Gastrocnemius medialis (tissue), 4 donors: Measurements from ENCODE around the gene SVOP. TPM values are rescaled to one million over a fixed set of nuclear protein-coding genes. Genes with fewer than 3 reads are reported as not detected.

Source experiments
- ATAC-seq, 2 donors: fragments of 150-250 bp; one replicate each; pipeline ENCODE4 v1.9.1; 2016
- DNase-seq, 2 donors: peaks; one replicate each; pipeline ENCODE4 v3.0.0-alpha.2; 2019
- H3K27ac ChIP-seq, 4 donors: fragments of 200-600 bp; sonication (generic); 1 replicate in 1 of 4; 2 replicates in 3 of 4; pipeline ENCODE4 v1.5.1; 2016 to 2018; ENCODE audit warnings: mild to moderate bottlenecking in 2 of 4, moderate library complexity in 1 of 4
- H3K27me3 ChIP-seq, 3 donors: fragments of 200-600 bp; sonication (generic) in 2 of 3; 1 replicate in 1 of 3; 2 replicates in 2 of 3; pipeline versions ENCODE4 v1.5.1 to v1.6.0; 2016 to 2019; ENCODE audit warnings: mild to moderate bottlenecking in 1 of 3, moderate library complexity in 1 of 3
- H3K36me3 ChIP-seq, 2 donors: fragments of 200-600 bp; sonication (generic) in 1 of 2; one replicate each; pipeline ENCODE4 v1.5.1; 2017 to 2018
- H3K4me1 ChIP-seq, 2 donors: fragments of 200-600 bp; sonication (generic) in 1 of 2; one replicate each; pipeline ENCODE4 v1.5.1; 2016 to 2017; ENCODE audit warnings: mild to moderate bottlenecking in 2 of 2
- H3K4me3 ChIP-seq, 4 donors: fragments of 200-600 bp; sonication (generic) in 3 of 4; 1 replicate in 1 of 4; 2 replicates in 3 of 4; pipeline ENCODE4 v1.5.1; 2016 to 2019; ENCODE audit warnings: mild to moderate bottlenecking in 2 of 4
- H3K9me3 ChIP-seq, 3 donors: fragments of 200-600 bp; sonication (generic) in 2 of 3; 1 replicate in 1 of 3; 2 replicates in 2 of 3; pipeline ENCODE4 v1.5.1; 2016 to 2019
- POLR2A ChIP-seq, 2 donors: fragments of 450-650 bp; IDR thresholded peaks; one replicate each; pipeline ENCODE4 v1.6.1; 2017; ENCODE audit warnings: antibody characterized with exemption in 2 of 2, mild to moderate bottlenecking in 2 of 2, moderate library complexity in 2 of 2
- in situ Hi-C, 4 donors: fragments of 200-750 bp; cut with MboI; loops; one replicate each; pipeline versions ENCODE4 v1.15.0 to v1.8.0; 2017; ENCODE audit warnings: low sequenced_read_pairs in 4 of 4
- intact Hi-C: fragments of 100-400 bp; cut with DNase I; formaldehyde crosslinking; loops from one replicate; pipeline ENCODE4 v1.15.1; 2023; ENCODE audit warnings: low total_unique reads
- total RNA-seq, 4 donors: library from RNA; depleted of rRNA; stranded (reverse); fragments of >200 nt; gene quantifications; one replicate each; pipeline versions ENCODE4 v1.1.0 to v1.2.3, GENCODE V29; 2016
- TF ChIP-seq, protein P1 (sequence below), 5 experiments: fragments of 450-650 bp in 3 of 5; fragments of 200-600 bp in 2 of 5; sonication (generic) in 2 of 5; IDR thresholded peaks in 4 of 5; conservative IDR thresholded peaks in 1 of 5; 1 replicate in 4 of 5; 2 replicates in 1 of 5; pipeline ENCODE4 v1.5.1; 2016 to 2019; ENCODE audit warnings: antibody characterized with exemption in 5 of 5, mild to moderate bottlenecking in 3 of 5, moderate library complexity in 3 of 5

The SVOP gene
- total RNA-seq, 4 donors from 2014 or later = 0.03 TPM; not detected in 3

GRCh38 chr12:108940138-108940537 lies 80.7 kb downstream of the SVOP start:
- ATAC-seq (no peak), DNase-seq (no peak)
- peaks cover 0 to 5% of the 10 kb centered on the region in 2 donors for H3K4me1 ChIP-seq
- H3K27ac ChIP-seq = peak overlapping the region in 1 of 4 donors; percentile 42
- no peak overlapping the region for H3K4me3 ChIP-seq
- no peaks in the 10 kb centered on the region for H3K27me3 ChIP-seq
- intact Hi-C loops = no loop called here
- TF ChIP-seq, protein P1, sequence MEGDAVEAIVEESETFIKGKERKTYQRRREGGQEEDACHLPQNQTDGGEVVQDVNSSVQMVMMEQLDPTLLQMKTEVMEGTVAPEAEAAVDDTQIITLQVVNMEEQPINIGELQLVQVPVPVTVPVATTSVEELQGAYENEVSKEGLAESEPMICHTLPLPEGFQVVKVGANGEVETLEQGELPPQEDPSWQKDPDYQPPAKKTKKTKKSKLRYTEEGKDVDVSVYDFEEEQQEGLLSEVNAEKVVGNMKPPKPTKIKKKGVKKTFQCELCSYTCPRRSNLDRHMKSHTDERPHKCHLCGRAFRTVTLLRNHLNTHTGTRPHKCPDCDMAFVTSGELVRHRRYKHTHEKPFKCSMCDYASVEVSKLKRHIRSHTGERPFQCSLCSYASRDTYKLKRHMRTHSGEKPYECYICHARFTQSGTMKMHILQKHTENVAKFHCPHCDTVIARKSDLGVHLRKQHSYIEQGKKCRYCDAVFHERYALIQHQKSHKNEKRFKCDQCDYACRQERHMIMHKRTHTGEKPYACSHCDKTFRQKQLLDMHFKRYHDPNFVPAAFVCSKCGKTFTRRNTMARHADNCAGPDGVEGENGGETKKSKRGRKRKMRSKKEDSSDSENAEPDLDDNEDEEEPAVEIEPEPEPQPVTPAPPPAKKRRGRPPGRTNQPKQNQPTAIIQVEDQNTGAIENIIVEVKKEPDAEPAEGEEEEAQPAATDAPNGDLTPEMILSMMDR (IDR thresholded peaks at IDR 0.05 in 4 of 5, conservative IDR thresholded peaks at IDR 0.05 in 1 of 5) = no peak
- no peak for TF ChIP-seq POLR2A (IDR thresholded peaks at IDR 0.05)
- H3K36me3 ChIP-seq = no peaks in the 10 kb centered on the region
- no peaks in the 10 kb centered on the region for H3K9me3 ChIP-seq
- in situ Hi-C loops = no loop called here

- peak overlapping the region in 1 of 4 donors; percentile 42 for H3K27ac ChIP-seq
- in situ Hi-C loops = no loop called here
- H3K4me3 ChIP-seq = no peak overlapping the region
- no peaks in the 10 kb centered on the region for H3K9me3 ChIP-seq
- H3K27me3 ChIP-seq = no peaks in the 10 kb centered on the region
- no peak for TF ChIP-seq POLR2A (IDR thresholded peaks at IDR 0.05)
- TF ChIP-seq, protein P1 (IDR thresholded peaks at IDR 0.05 in 4 of 5, conservative IDR thresholded peaks at IDR 0.05 in 1 of 5) = no peak
- no peaks in the 10 kb centered on the region for H3K36me3 ChIP-seq
- peaks cover 0 to 5% of the 10 kb centered on the region in 2 donors for H3K4me1 ChIP-seq
- DNase-seq (peak; percentile 2 to 25), ATAC-seq (peak; percentile 92 to 98)
- intact Hi-C loops = no loop called here
Measured at GRCh38 chr12:108939594-108939993, 81.3 kb downstream of the SVOP start.

DNA sequence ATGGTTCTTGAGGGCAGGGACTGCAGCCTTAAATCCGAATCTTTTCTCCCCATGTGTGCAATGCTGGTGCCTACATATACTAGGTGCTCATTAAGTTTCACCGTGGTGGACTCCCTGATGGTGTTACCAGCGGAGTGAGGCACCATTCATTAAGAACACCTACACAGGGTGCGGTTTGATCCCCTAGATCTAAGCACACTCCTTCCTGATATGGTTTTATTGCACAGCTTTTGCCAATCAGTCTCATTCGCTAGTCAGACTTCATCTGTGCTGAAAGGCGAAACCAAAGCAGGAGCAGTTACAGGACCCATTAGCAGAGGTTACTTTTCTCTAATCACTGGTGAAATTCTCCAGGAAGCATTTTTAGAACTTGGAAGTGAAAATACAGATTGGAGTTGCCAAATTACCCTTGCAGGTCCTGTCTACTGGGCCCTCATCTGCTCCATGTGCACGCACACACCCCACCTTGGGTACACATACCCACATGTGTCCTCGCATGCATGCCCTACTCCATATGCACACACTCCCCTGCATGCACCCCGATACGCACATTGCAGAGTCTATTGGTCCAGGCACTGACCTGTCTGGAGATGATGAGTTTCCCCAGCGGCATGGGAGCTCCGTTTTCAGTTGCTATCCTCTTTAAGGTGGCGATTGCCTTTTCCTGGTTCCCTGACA lies 82.5 kb downstream of the SVOP start:
- in situ Hi-C loops (no loop called here), intact Hi-C loops (no loop called here)
- no peak overlapping the region for H3K4me3 ChIP-seq
- H3K27ac ChIP-seq = no peak overlapping the region
- H3K9me3 ChIP-seq = no peaks in the 10 kb centered on the region
- peaks cover 0 to 5% of the 10 kb centered on the region in 2 donors for H3K4me1 ChIP-seq
- ATAC-seq = no peak
- no peak for TF ChIP-seq POLR2A (IDR thresholded peaks at IDR 0.05)
- TF ChIP-seq, protein P1 (IDR thresholded peaks at IDR 0.05 in 4 of 5, conservative IDR thresholded peaks at IDR 0.05 in 1 of 5) = no peak
- DNase-seq = no peak
- no peaks in the 10 kb centered on the region for H3K36me3 ChIP-seq
- no peaks in the 10 kb centered on the region for H3K27me3 ChIP-seq

DNA sequence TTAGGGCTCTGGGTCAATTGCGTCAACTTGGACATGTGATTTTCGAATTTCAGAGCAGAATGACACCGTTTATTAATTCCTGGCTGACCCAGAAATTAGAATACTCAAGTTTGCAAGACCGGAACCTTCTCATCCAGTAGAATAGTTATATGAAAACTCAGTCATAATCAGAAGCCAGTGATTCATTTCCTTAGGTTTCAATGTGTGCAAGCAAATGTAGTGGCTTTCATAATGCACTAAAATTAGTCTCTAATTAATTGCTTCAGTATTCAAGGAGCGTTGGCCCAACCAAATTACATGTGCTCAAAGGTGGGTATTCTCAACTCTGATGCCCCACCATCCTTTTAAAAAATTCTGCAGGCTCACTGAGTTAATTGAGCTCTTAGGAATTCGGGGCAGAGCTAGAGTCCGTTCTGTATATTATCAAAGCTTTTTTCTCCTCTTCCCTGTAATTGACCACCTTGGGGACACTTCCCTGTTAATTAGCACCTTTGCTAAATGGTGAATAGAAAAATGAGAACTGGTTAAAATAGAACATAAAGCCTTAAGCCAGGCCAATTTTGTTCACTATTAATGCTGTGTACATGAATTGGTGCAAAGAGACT lies 85.6 kb downstream of the SVOP start:
- no peaks in the 10 kb centered on the region for H3K9me3 ChIP-seq
- H3K27me3 ChIP-seq = no peaks in the 10 kb centered on the region
- TF ChIP-seq, protein P1 (IDR thresholded peaks at IDR 0.05 in 4 of 5, conservative IDR thresholded peaks at IDR 0.05 in 1 of 5) = no peak
- no peak for TF ChIP-seq POLR2A (IDR thresholded peaks at IDR 0.05)
- ATAC-seq (no peak), DNase-seq (no peak)
- no peak overlapping the region for H3K27ac ChIP-seq
- peaks cover 0 to 5% of the 10 kb centered on the region in 2 donors for H3K4me1 ChIP-seq
- intact Hi-C loops (no loop called here), in situ Hi-C loops (no loop called here)
- H3K36me3 ChIP-seq = no peaks in the 10 kb centered on the region
- no peak overlapping the region for H3K4me3 ChIP-seq
